SK-N-SH (cell line): ENCODE measurements around the gene REXO2. TPM values are rescaled to one million over a fixed set of nuclear protein-coding genes. Genes with fewer than 3 reads are reported as not detected.

Experiments
- CTCF ChIA-PET: fragments of 300-600, 350-600 bp; formaldehyde crosslinking; extraction: SDS; loops from one replicate; lab custom pipeline; 2021; lab: Yijun Ruan, JAX
- POLR2A ChIA-PET: fragments of 350-600 bp; sonication (Branson Sonifier 250); formaldehyde crosslinking; extraction: SDS; loops from one replicate; lab custom pipeline; 2020; ENCODE audit warnings: antibody characterized with exemption, inconsistent platforms; lab: Yijun Ruan, JAX
- DNase-seq: peaks from one replicate; pipeline ENCODE4 v3.0.0; 2012
- H2AFZ ChIP-seq: fragments of 200-600 bp; sonication (generic); 2 replicates; pipeline ENCODE4 v1.8.1; 2016; ENCODE audit warnings: antibody characterized with exemption, mild to moderate bottlenecking, low read depth
- H3F3A ChIP-seq: fragments of 200-600 bp; sonication (generic); replicated peaks from 2 replicates; pipeline ENCODE3; 2016; ENCODE audit warnings: antibody characterized with exemption, mild to moderate bottlenecking; ENCODE audit not compliant: insufficient read depth
- H3K27ac ChIP-seq, 2 experiments: fragments of 200-500 bp in 1 of 2; fragments of 200-600 bp in 1 of 2; sonication (Bioruptor generic) in 1 of 2; sonication (generic), shearing (Covaris generic) in 1 of 2; 2 replicates each; pipeline versions ENCODE4 v1.5.1 to v1.6.1; 2014 to 2016; ENCODE audit warnings: low read depth in 2 of 2, inconsistent platforms in 1 of 2, low read length in 1 of 2, mild to moderate bottlenecking in 1 of 2, mixed read lengths in 1 of 2
- H3K27me3 ChIP-seq: fragments of 200-600 bp; sonication (generic), shearing (Covaris generic); 2 replicates; pipeline ENCODE4 v1.6.1; 2016; ENCODE audit warnings: mixed run types; ENCODE audit not compliant: insufficient read depth
- H3K36me3 ChIP-seq, 2 experiments: fragments of 200-500 bp in 1 of 2; fragments of 200-600 bp in 1 of 2; sonication (Bioruptor generic) in 1 of 2; sonication (generic) in 1 of 2; replicated peaks in 1 of 2; 2 replicates each; pipeline versions ENCODE3 to v1.5.1; 2014 to 2016; ENCODE audit warnings: low read length in 1 of 2, mild to moderate bottlenecking in 1 of 2; ENCODE audit not compliant: insufficient read depth in 2 of 2, control insufficient read depth in 1 of 2
- H3K4me1 ChIP-seq, 2 experiments: fragments of 200-500 bp in 1 of 2; fragments of 200-600 bp in 1 of 2; sonication (Bioruptor generic) in 1 of 2; sonication (generic), shearing (Covaris generic) in 1 of 2; 2 replicates each; pipeline versions ENCODE4 v1.5.1 to v1.6.1; 2014 to 2016; ENCODE audit warnings: low read depth in 1 of 2, low read length in 1 of 2, mixed run types in 1 of 2; ENCODE audit not compliant: insufficient read depth in 2 of 2, control insufficient read depth in 1 of 2
- H3K4me2 ChIP-seq: fragments of 200-600 bp; sonication (generic), shearing (Covaris generic); 2 replicates; pipeline ENCODE4 v1.6.1; 2017; ENCODE audit warnings: mixed run types
- H3K4me3 ChIP-seq, 2 experiments: fragments of 200-500 bp in 1 of 2; fragments of 200-600 bp in 1 of 2; sonication (Bioruptor generic) in 1 of 2; sonication (generic), shearing (Covaris generic) in 1 of 2; 2 replicates each; pipeline versions ENCODE4 v1.5.1 to v1.8.1; 2014 to 2016; ENCODE audit warnings: low read depth in 2 of 2, inconsistent platforms in 1 of 2, low read length in 1 of 2, mild to moderate bottlenecking in 1 of 2, mixed read lengths in 1 of 2, moderate library complexity in 1 of 2
- H3K79me2 ChIP-seq: fragments of 200-600 bp; sonication (generic); 2 replicates; pipeline ENCODE4 v1.8.1; 2017; ENCODE audit warnings: mild to moderate bottlenecking; ENCODE audit not compliant: insufficient read depth
- H3K9ac ChIP-seq: fragments of 200-600 bp; sonication (generic); 2 replicates; pipeline ENCODE4 v1.6.1; 2017; ENCODE audit warnings: mixed run types
- H3K9me2 ChIP-seq: fragments of 200-600 bp; sonication (generic); 2 replicates; pipeline ENCODE4 v1.6.1; 2017; ENCODE audit warnings: mixed run types
- H3K9me3 ChIP-seq: fragments of 200-600 bp; sonication (generic); 2 replicates; pipeline ENCODE4 v1.6.1; 2017; ENCODE audit warnings: mixed run types, mild to moderate bottlenecking, moderate library complexity
- H4K20me1 ChIP-seq: fragments of 200-600 bp; sonication (generic); 2 replicates; pipeline ENCODE4 v1.6.1; 2017; ENCODE audit warnings: mild to moderate bottlenecking, mixed run types; ENCODE audit not compliant: insufficient read depth
- CHD2 ChIP-seq: fragments of 150-350 bp; IDR thresholded peaks from 2 replicates; pipeline ENCODE4 v1.6.1; 2018; ENCODE audit warnings: low read length; ENCODE audit not compliant: partially characterized antibody
- ELF1 ChIP-seq: IDR thresholded peaks from 2 replicates; pipeline ENCODE4 v1.4.0; 2012
- EZH2phosphoT487 ChIP-seq: fragments of 200-600 bp; sonication (generic); IDR thresholded peaks from 2 replicates; pipeline ENCODE4 v1.6.1; 2017; ENCODE audit warnings: low read depth, mixed run types, mild to moderate bottlenecking, antibody characterized with exemption, moderate library complexity, borderline replicate concordance
- FOSL2 ChIP-seq: IDR thresholded peaks from 2 replicates; pipeline ENCODE4 v1.4.0; 2012; ENCODE audit warnings: low read depth, mild to moderate bottlenecking, moderate library complexity, borderline replicate concordance
- FOXJ3 ChIP-seq: sonication (generic); formaldehyde crosslinking; IDR thresholded peaks from 2 replicates; pipeline ENCODE4 v1.5.1; 2020; ENCODE audit warnings: mild to moderate bottlenecking, missing genetic modification reagents
- FOXM1 ChIP-seq: IDR thresholded peaks from 2 replicates; pipeline ENCODE4 v1.4.0; 2012; ENCODE audit warnings: low read depth, mild to moderate bottlenecking
- GABPA ChIP-seq: IDR thresholded peaks from 2 replicates; pipeline ENCODE4 v1.4.0; 2012; ENCODE audit warnings: low read depth, mild to moderate bottlenecking
- GATA2 ChIP-seq: sonication (generic); formaldehyde crosslinking; IDR thresholded peaks from 2 replicates; pipeline ENCODE4 v1.5.0; 2020; ENCODE audit warnings: mild to moderate bottlenecking, missing genetic modification reagents
- MXI1 ChIP-seq: IDR thresholded peaks from 2 replicates; pipeline ENCODE4 v1.6.1; 2012; ENCODE audit warnings: mild to moderate bottlenecking, low read depth, low read length, improper control_type of control experiment
- NFIC ChIP-seq: IDR thresholded peaks from 2 replicates; pipeline ENCODE4 v1.4.0; 2012; ENCODE audit warnings: borderline replicate concordance
- POLR2AphosphoS5 ChIP-seq: IDR thresholded peaks from 2 replicates; pipeline ENCODE4 v1.6.1; 2012; ENCODE audit warnings: low read depth, low read length
- RAD21 ChIP-seq: IDR thresholded peaks from 2 replicates; pipeline ENCODE4 v1.6.1; 2012; ENCODE audit warnings: mild to moderate bottlenecking, low read length
- RCOR1 ChIP-seq: fragments of 150-350 bp; IDR thresholded peaks from 2 replicates; pipeline ENCODE4 v1.6.1; 2017; ENCODE audit warnings: antibody characterized with exemption, low read length
- SIN3A ChIP-seq: IDR thresholded peaks from 2 replicates; pipeline ENCODE4 v1.6.1; 2012; ENCODE audit warnings: low read depth, mild to moderate bottlenecking, low read length, moderate library complexity, borderline replicate concordance
- SMC3 ChIP-seq: IDR thresholded peaks from 2 replicates; pipeline ENCODE4 v1.6.1; 2012; ENCODE audit warnings: low read depth, low read length, improper control_type of control experiment
- TEAD4 ChIP-seq: IDR thresholded peaks from 2 replicates; pipeline ENCODE4 v1.4.0; 2012; ENCODE audit warnings: mild to moderate bottlenecking, borderline replicate concordance; ENCODE audit not compliant: insufficient read depth
- YY1 ChIP-seq: IDR thresholded peaks from 2 replicates; pipeline ENCODE4 v1.4.0; 2012; ENCODE audit warnings: low read depth, mild to moderate bottlenecking
- WGBS: methylation state at CpG from one replicate; pipeline ENCODE4 v1.1.6; 2017; ENCODE audit warnings: low lambda C conversion rate; 5-methylcytosine and 5-hydroxymethylcytosine counted together
- polyA plus RNA-seq, 3 experiments: library from polyadenylated mRNA; depleted of rRNA; stranded (reverse); fragments of >200 nt; gene quantifications; 2 replicates each; pipeline ENCODE4 v1.2.3, GENCODE V29; 2012
- TF ChIP-seq, protein P1 (sequence below): IDR thresholded peaks from 2 replicates; pipeline ENCODE4 v1.4.0; 2012; ENCODE audit warnings: low read depth, borderline replicate concordance
- TF ChIP-seq, protein P2 (sequence below): IDR thresholded peaks from 2 replicates; pipeline ENCODE4 v1.4.0; 2012; ENCODE audit warnings: low read depth
- TF ChIP-seq, protein P3 (sequence below): fragments of 150-350 bp; IDR thresholded peaks from 2 replicates; pipeline ENCODE4 v1.6.1; 2016; ENCODE audit warnings: mild to moderate bottlenecking, low read depth, low read length
- TF ChIP-seq, protein P4 (sequence below): IDR thresholded peaks from 2 replicates; pipeline ENCODE4; 2012

REXO2 gene
- polyA plus RNA-seq, 1 of the 3 experiments (the other 2 are of a cell fraction) = 419 TPM

DNA sequence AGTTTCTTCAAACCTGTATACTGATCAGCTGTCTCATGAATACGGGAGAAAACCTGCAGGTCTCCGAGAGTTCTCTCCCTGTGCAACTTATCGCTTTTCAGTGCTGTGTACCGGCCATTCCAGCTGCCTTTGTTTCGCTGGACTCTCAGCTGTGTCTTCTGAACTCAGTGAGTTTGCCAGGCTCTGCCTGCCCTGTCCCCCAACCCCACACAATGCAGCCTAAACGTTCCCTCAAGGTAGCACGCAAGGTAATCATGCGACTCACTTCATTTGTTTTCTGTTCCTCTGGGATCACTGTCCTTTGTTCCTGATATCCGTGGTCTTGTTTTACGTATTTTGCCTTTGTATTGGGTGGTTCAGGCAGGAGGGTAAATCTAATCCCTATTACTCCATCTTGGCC is 25.3 kb upstream of the REXO2 start:
- H3K4me1 ChIP-seq = peaks cover 0 to 4% of the 10 kb centered on the region in 2 experiments; a peak in 1 of 4 replicates
- WGBS = 96% methylated on average over 10 of the region's 10 CpGs
- H4K20me1 ChIP-seq = no peaks in the 10 kb centered on the region
- POLR2A ChIA-PET = no interaction called here
- no peaks in the 10 kb centered on the region for H3K9me3 ChIP-seq
- no peak overlapping the region for H3K27ac ChIP-seq
- H3K27me3 ChIP-seq = no peaks in the 10 kb centered on the region
- no peak overlapping the region for H3K9ac ChIP-seq
- no peaks in the 10 kb centered on the region for H3K79me2 ChIP-seq
- no peak for DNase-seq
- no peak overlapping the region for H3K4me2 ChIP-seq
- H3K9me2 ChIP-seq = no peaks in the 10 kb centered on the region
- H3F3A ChIP-seq = peaks cover 10% of the 10 kb centered on the region
- TF ChIP-seq, protein P1, sequence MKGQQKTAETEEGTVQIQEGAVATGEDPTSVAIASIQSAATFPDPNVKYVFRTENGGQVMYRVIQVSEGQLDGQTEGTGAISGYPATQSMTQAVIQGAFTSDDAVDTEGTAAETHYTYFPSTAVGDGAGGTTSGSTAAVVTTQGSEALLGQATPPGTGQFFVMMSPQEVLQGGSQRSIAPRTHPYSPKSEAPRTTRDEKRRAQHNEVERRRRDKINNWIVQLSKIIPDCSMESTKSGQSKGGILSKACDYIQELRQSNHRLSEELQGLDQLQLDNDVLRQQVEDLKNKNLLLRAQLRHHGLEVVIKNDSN = no peak
- TF ChIP-seq FOXJ3 (CRISPR knock-in tag) (no peak), EZH2phosphoT487 (no peak), YY1 (no peak), GABPA (no peak), RCOR1 (no peak), SMC3 (no peak), MXI1 (no peak), SIN3A (no peak), RAD21 (no peak), FOXM1 (no peak), NFIC (no peak), TEAD4 (no peak), ELF1 (no peak), GATA2 (CRISPR knock-in tag) (no peak)
- TF ChIP-seq, protein P2, sequence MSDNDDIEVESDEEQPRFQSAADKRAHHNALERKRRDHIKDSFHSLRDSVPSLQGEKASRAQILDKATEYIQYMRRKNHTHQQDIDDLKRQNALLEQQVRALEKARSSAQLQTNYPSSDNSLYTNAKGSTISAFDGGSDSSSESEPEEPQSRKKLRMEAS = no peak
- TF ChIP-seq, protein P3, sequence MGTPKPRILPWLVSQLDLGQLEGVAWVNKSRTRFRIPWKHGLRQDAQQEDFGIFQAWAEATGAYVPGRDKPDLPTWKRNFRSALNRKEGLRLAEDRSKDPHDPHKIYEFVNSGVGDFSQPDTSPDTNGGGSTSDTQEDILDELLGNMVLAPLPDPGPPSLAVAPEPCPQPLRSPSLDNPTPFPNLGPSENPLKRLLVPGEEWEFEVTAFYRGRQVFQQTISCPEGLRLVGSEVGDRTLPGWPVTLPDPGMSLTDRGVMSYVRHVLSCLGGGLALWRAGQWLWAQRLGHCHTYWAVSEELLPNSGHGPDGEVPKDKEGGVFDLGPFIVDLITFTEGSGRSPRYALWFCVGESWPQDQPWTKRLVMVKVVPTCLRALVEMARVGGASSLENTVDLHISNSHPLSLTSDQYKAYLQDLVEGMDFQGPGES = no peak
- TF ChIP-seq, all 33 proteins: peak for 0
- peaks cover 20 to 64% of the 10 kb centered on the region in 2 experiments for H3K36me3 ChIP-seq
- CTCF ChIA-PET = no interaction called here
- no peak overlapping the region for H3K4me3 ChIP-seq
- H2AFZ ChIP-seq = no peak overlapping the region

DNA sequence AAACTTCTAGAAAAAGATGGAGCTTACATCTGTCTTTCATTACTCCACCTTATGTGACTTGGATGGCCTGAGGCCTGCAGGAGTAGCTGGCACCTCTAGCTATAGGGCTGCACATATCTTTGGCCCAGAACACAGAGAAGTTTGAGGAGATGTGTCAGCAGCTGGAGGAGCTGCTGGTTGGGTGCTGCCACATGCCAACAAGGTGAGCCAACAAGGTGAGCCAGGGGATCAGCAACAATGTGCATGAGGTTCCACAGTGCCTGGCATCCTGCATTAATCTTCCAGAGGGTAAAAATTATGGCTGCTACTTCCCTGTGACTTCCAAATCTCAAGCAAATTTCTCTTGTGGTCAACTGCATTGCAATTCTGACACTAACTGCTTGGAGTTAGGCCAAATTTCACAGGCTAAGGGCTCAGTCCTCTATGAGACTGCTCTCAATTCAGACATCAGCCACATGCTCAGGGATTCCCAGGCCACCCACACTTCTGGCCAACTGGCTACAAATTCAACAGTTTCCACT is 22.8 kb upstream of the REXO2 start:
- DNase-seq = no peak
- CTCF ChIA-PET = no interaction called here
- POLR2A ChIA-PET = no interaction called here
- Histone ChIP-seq H3K4me3 (no peak overlapping the region), H4K20me1 (no peaks in the 10 kb centered on the region), H3K36me3 (peaks cover 2 to 43% of the 10 kb centered on the region in 2 experiments), H3K9me3 (no peaks in the 10 kb centered on the region), H3K27ac (no peak overlapping the region), H3K79me2 (no peaks in the 10 kb centered on the region), H3K4me1 (peaks cover 0 to 4% of the 10 kb centered on the region in 2 experiments; a peak in 1 of 4 replicates), H3F3A (no peaks in the 10 kb centered on the region), H3K27me3 (no peaks in the 10 kb centered on the region)
- TF ChIP-seq CHD2 = no peak
- no peak for TF ChIP-seq SIN3A
- TF ChIP-seq FOSL2 = no peak
- TF ChIP-seq, protein P4, sequence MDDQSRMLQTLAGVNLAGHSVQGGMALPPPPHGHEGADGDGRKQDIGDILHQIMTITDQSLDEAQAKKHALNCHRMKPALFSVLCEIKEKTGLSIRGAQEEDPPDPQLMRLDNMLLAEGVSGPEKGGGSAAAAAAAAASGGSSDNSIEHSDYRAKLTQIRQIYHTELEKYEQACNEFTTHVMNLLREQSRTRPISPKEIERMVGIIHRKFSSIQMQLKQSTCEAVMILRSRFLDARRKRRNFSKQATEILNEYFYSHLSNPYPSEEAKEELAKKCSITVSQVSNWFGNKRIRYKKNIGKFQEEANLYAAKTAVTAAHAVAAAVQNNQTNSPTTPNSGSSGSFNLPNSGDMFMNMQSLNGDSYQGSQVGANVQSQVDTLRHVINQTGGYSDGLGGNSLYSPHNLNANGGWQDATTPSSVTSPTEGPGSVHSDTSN = no peak
- no peak for TF ChIP-seq POLR2AphosphoS5
- TF ChIP-seq, all 33 proteins: peak for 0
- Histone ChIP-seq H3K9ac (no peak overlapping the region), H3K9me2 (no peaks in the 10 kb centered on the region), H2AFZ (no peak overlapping the region), H3K4me2 (no peak overlapping the region)
